SJCRH30 (cell line): Measurements from ENCODE around the gene SPARCL1. TPM values are rescaled to one million over a fixed set of nuclear protein-coding genes. Genes with fewer than 3 reads are reported as not detected.
"Not testable (repeated sequence)": the region's sequence is repeated elsewhere in the genome, so short reads cannot be mapped to it uniquely, and the experiment has no call there.

Experiments
- DNase-seq, 2 experiments: peaks; one replicate each; pipeline ENCODE4 v3.0.0-alpha.2; 2015 to 2020
- H3K27ac ChIP-seq: fragments of 250-450 bp; sonication (Bioruptor Pico); 2 replicates; pipeline ENCODE4 v1.5.1; 2020; ENCODE audit warnings: mild to moderate bottlenecking, moderate library complexity
- H3K27me3 ChIP-seq: fragments of 250-450 bp; sonication (Bioruptor Pico); 2 replicates; pipeline ENCODE4 v1.5.1; 2020; ENCODE audit warnings: mild to moderate bottlenecking, moderate library complexity
- H3K36me3 ChIP-seq: fragments of 250-450 bp; sonication (Bioruptor Pico); 2 replicates; pipeline ENCODE4 v1.5.1; 2020; ENCODE audit warnings: mild to moderate bottlenecking, moderate library complexity
- H3K4me1 ChIP-seq: fragments of 250-450 bp; sonication (Bioruptor Pico); 2 replicates; pipeline ENCODE4 v1.5.1; 2020; ENCODE audit warnings: mild to moderate bottlenecking, moderate library complexity
- H3K4me3 ChIP-seq: fragments of 250-450 bp; sonication (Bioruptor Pico); 2 replicates; pipeline ENCODE4 v1.5.1; 2020; ENCODE audit warnings: mild to moderate bottlenecking, moderate library complexity
- H3K9me3 ChIP-seq: fragments of 250-450 bp; sonication (Bioruptor Pico); replicated peaks from 2 replicates; pipeline ENCODE4 v1.5.1; 2020; ENCODE audit warnings: mild to moderate bottlenecking, moderate library complexity
- total RNA-seq: library from RNA; depleted of rRNA; stranded (reverse); fragments of >200 nt; shearing (Covaris generic); gene quantifications from 2 replicates; pipeline ENCODE4 v1.2.3, GENCODE V29; 2014

Gene SPARCL1
- total RNA-seq, 1 experiment from 2014 or later = not detected

DNA sequence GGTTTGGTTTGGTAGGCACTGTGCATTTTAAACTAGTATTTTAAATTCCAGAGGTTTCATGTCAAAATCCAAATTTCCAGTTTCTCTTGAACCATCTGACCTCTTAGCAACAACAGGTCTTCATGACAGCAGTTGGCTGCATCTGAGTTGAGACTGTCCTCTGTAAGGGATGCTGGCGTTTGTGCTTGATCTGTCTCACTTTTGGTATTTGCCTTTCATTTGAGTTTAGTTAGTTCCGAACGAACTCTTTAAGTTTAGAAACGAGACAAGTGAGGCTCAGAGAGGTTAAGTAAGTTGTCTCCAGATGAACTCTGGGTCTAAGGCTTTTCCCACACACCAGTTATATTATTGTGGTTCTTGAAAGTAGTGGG lies 29.1 kb downstream of the SPARCL1 start:
- Histone ChIP-seq H3K4me3 (no peak overlapping the region), H3K9me3 (no peaks in the 10 kb centered on the region), H3K36me3 (no peaks in the 10 kb centered on the region; the same call in 1 of the 2 replicates), H3K27ac (no peak overlapping the region), H3K4me1 (peaks cover 14% of the 10 kb centered on the region), H3K27me3 (no peaks in the 10 kb centered on the region)
- DNase-seq = no peak

DNA sequence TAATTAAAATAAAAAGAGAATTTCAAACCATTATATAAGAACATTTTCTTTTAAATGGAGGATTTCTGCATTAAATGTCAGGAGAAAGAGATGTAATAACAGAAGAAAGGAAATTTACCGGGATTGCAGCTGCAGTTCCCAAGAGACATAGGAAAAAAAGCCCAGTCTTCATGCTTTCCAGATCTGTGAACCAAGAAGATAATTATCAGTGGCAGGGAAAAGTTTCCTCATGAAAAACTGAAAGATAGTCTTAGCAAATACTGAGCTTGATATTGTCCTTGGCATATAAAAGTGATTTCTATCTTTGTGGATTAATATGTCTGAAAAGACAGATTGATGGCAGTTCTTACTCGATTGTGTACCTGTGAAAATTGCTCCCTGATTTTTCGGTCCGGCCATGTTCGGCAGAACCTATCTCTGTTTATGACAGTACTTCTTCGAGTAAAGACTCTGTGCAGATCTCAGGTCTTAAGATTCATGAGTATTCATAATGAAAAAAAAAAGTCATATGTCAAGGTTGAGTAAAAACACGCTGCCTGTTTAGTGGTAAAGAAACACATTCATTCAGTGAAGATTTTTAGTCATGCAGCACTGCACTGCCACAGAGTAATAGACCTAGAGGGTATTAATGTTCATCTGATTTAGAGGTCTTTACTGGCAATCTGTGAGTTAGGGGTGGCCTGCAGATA lies 29.6 kb downstream of the SPARCL1 start:
- H3K4me1 ChIP-seq = peaks cover 14% of the 10 kb centered on the region
- no peaks in the 10 kb centered on the region; the same call in 1 of the 2 replicates for H3K36me3 ChIP-seq
- H3K9me3 ChIP-seq = no peaks in the 10 kb centered on the region
- DNase-seq = no peak
- no peak overlapping the region for H3K27ac ChIP-seq
- H3K27me3 ChIP-seq = no peaks in the 10 kb centered on the region
- H3K4me3 ChIP-seq = no peak overlapping the region

DNA sequence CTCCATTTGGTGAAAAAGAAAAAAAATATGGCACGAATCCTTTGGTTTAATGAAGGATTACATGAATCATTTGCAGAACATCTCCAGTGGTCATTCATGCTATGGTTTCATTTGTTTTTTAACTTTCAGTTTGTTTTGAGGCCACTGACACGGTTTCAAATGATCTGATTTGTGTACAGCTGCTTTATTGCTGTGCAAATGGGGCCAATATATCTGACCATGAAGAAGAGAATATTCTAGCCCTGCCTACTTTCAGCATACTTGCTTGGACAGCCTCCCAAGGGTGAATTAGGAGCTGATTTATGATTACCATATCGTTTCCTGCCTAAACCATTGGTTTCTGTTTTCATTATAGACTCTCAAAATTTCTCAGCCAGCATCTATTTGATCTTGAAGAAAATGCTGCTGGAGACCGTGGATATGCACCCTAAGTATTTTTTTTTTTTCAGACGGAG lies 30.7 kb downstream of the SPARCL1 start:
- H3K27ac ChIP-seq = peak overlapping the region; percentile 1; the same call in 1 of the 2 replicates
- peaks cover 14% of the 10 kb centered on the region for H3K4me1 ChIP-seq
- H3K4me3 ChIP-seq = no peak overlapping the region
- DNase-seq = peak in 1 of 2 experiments; percentile 23
- no peaks in the 10 kb centered on the region for H3K27me3 ChIP-seq
- H3K9me3 ChIP-seq = no peaks in the 10 kb centered on the region
- no peaks in the 10 kb centered on the region; the same call in 1 of the 2 replicates for H3K36me3 ChIP-seq

DNA sequence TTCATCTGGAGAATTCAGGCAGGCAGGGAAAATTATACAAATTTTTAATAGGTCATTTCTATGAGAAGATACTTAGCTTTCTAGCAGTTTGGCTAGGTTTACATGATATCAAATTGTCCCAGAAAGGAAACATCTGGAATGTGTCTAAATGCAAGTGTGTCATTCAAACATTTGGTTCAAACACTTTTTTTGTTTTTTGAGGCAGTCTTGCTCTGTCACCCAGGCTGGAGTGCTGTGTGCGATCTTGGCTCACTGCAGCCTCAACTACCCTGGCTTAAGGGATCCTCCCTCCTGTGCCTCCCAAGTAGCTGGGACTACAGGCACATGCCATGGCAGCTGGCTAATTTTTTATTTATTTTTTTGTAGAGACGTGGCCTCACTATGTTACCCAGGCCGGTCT lies 31.6 kb downstream of the SPARCL1 start:
- Histone ChIP-seq H3K27ac (no peak overlapping the region), H3K36me3 (no peaks in the 10 kb centered on the region; the same call in 1 of the 2 replicates), H3K9me3 (no peaks in the 10 kb centered on the region), H3K4me3 (no peak overlapping the region), H3K4me1 (peaks cover 11% of the 10 kb centered on the region), H3K27me3 (no peaks in the 10 kb centered on the region)
- DNase-seq = no peak

DNA sequence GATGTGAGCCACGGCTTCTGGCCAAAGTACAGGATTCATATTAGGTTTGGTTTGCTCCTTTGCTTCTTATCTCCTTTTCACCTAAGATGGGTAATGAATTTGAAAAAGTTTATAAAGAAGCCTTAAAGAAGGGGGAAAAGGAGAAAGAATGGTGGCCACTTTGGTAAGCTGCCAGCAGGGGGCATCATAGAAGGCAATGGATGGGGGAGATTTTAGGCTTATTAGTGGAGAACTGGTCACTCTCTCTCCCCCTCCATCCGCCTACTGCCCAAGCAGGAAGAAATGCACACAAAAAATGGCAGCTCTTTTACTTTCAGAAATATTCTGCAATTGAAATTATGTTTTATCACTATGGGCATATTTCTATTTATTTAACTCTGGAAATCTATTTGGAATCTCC lies 32.0 kb downstream of the SPARCL1 start:
- Histone ChIP-seq H3K4me3 (no peak overlapping the region), H3K27me3 (no peaks in the 10 kb centered on the region), H3K36me3 (no peaks in the 10 kb centered on the region; the same call in 1 of the 2 replicates), H3K4me1 (peaks cover 7% of the 10 kb centered on the region; the same call in 1 of the 2 replicates), H3K27ac (no peak overlapping the region), H3K9me3 (no peaks in the 10 kb centered on the region)
- peak; percentile 32 to 67 for DNase-seq

DNA sequence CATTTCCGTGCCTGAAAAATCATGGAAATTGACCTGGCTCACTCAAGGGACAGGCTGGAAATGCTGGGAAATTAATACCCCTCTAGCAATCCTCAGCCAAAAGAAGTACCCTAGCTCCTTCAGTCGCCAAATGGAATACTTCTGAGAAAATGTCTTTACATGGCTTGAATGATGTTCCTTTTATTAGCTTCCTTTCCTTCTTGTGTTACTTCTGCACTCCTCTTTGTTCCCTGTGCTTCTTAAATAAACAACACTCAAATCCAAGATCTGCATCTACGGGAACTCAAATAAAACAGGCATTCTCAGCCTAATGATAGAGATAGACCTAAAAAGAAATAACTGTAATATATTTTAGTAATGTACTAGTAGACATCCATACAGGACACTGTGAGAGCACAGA lies 36.1 kb downstream of the SPARCL1 start:
- no peak overlapping the region for H3K4me3 ChIP-seq
- no peaks in the 10 kb centered on the region for H3K27me3 ChIP-seq
- no peaks in the 10 kb centered on the region for H3K36me3 ChIP-seq
- H3K4me1 ChIP-seq = peaks cover 3% of the 10 kb centered on the region; the same call in 1 of the 2 replicates
- H3K27ac ChIP-seq = no peak overlapping the region
- H3K9me3 ChIP-seq = no peaks in the 10 kb centered on the region
- no peak for DNase-seq

DNA sequence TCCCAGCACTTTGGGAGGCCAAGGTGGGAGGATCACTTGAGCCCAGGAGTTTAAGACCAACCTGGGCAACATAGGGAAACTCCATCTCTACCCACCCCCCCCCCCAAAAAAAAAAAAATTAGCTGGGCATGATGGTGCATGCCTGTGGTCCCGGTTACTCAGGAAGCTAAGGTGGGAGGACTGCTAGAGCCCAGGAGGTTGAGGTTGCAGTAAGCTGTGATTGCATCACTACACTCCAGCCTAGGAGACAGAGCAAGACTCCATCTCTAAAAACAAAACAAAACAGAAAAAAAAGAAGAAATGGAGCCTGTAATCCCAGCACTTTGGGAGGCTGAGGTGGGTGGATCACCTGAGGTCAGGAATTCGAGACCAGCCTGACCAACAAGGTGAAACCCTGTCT lies 37.3 kb downstream of the SPARCL1 start:
- not testable (repeated sequence) for DNase-seq, H3K36me3 ChIP-seq, H3K4me3 ChIP-seq

DNA sequence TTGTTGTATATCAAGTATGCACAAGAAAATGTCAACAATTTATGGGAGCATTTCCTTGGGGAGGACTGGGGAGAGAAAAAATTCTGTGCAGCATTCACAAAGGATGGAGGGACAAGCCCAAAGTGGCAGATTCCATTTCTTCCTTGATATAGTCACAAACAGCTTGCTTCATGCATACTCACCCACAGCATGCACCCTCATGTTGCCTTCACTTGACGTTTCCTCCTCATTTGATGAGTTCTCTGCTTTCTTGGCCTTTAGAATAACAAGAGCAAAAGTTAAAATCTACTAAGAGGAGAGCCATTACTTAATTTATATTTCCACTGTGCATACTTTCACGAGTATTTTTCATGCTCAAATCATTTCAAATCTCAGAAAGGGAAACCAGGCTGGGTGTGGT lies 37.7 kb downstream of the SPARCL1 start:
- no peaks in the 10 kb centered on the region for H3K4me1 ChIP-seq
- no peak overlapping the region for H3K4me3 ChIP-seq
- H3K36me3 ChIP-seq = no peaks in the 10 kb centered on the region
- DNase-seq = no peak
- no peaks in the 10 kb centered on the region for H3K27me3 ChIP-seq
- no peaks in the 10 kb centered on the region for H3K9me3 ChIP-seq
- H3K27ac ChIP-seq = no peak overlapping the region

More for the DNA sequence above, 37.3 kb downstream of the SPARCL1 start:
- H3K27me3 ChIP-seq, H3K27ac ChIP-seq, H3K9me3 ChIP-seq, H3K4me1 ChIP-seq: not testable (repeated sequence)

DNA sequence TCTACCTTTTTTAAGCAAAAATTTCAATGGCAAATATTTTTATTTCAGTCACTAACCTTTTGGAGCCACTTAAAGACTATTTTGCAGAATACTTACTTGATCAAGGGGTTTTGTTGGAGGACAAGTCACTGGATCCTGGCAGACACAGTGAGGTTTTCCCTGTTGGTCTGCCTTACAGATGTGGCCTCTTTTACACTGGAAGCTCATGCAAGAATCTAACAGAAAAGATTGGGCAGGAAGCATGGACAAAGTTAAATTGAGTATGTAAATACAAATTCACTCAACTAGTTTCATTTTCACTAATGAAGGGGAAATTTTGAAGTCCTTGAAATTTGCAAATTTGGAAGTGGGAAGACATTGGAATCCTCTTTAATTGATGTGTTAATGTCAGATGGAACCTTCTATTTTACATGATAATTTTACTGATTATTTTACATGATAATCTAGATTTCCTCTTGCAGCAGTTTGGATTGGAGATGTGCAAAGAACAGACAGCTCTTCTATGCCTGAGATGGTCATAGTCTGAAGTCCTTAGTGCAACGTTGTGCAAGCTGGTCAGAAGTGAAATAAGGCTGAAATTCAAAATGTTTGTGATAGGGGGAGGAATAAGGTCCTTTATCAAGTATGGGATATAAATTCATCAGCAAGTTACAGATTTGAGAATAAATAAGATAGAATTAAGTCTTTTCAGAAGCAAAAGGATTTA lies 38.4 kb downstream of the SPARCL1 start:
- no peaks in the 10 kb centered on the region for H3K9me3 ChIP-seq
- no peak for DNase-seq
- H3K4me3 ChIP-seq = no peak overlapping the region
- no peak overlapping the region for H3K27ac ChIP-seq
- no peaks in the 10 kb centered on the region for H3K4me1 ChIP-seq
- no peaks in the 10 kb centered on the region for H3K27me3 ChIP-seq
- H3K36me3 ChIP-seq = no peaks in the 10 kb centered on the region

DNA sequence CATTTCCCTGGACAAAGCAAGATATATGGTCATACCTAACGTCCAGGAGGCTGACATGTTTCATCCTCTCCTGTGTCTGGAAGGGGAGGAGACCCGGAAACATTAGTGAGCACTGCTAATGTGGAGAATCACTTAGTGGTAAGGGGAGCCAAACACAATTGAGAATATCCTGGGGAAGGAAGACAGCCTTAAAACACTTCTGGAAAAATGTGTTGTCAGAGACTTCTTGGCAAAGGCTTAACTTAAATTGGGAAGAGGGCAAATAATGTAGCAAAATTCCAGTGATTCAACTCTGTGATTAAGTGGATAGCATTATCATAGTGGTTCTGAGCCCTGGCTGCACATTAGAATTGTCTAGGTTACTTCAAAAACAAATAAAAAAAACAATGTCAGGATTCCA lies 39.5 kb downstream of the SPARCL1 start:
- Histone ChIP-seq H3K4me1 (no peaks in the 10 kb centered on the region), H3K36me3 (no peaks in the 10 kb centered on the region), H3K27ac (no peak overlapping the region), H3K9me3 (no peaks in the 10 kb centered on the region), H3K4me3 (no peak overlapping the region), H3K27me3 (no peaks in the 10 kb centered on the region)
- no peak for DNase-seq

DNA sequence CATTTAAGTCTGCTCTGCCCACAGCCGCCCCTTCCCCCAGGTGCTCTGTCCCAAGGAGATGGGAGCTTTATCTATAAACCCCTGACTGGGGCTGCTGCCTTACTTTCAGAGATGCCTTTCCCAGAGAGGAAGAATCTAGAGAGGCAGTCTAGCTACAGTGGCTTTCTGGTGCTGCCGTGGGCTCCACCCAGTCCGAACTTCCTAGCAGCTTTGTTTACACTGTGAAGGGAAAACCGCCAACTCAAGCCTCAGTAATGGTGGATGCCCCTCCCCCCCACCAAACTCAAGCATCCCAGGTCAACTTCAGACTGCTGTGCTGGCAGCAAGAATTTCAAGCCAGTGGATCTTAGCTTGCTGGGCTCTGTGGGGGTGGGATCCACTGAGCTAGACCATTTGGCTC lies 40.5 kb downstream of the SPARCL1 start:
- not testable (repeated sequence) for H3K9me3 ChIP-seq, H3K27ac ChIP-seq, H3K27me3 ChIP-seq, H3K4me3 ChIP-seq, H3K4me1 ChIP-seq, H3K36me3 ChIP-seq, DNase-seq

DNA sequence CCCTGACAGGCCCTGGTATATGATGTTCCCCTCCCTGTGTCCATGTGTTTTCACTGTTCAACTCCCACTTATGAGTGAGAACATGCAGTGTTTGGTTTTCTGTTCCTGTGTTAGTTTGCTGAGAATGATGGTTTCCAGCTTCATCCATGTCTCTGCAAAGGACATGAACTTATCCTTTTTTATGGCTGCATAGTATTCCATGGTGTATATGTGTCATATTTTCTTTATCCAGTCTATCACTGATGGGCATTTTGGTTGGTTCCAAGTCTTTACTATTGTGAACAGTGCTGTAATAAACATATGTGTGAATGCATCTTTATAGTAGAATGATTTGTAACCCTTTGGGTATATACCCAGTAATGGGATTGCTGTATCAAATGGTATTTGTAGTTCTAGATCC lies 45.9 kb downstream of the SPARCL1 start:
- not testable (repeated sequence) for H3K36me3 ChIP-seq, H3K9me3 ChIP-seq, H3K27ac ChIP-seq, H3K4me3 ChIP-seq, H3K4me1 ChIP-seq, DNase-seq, H3K27me3 ChIP-seq

DNA sequence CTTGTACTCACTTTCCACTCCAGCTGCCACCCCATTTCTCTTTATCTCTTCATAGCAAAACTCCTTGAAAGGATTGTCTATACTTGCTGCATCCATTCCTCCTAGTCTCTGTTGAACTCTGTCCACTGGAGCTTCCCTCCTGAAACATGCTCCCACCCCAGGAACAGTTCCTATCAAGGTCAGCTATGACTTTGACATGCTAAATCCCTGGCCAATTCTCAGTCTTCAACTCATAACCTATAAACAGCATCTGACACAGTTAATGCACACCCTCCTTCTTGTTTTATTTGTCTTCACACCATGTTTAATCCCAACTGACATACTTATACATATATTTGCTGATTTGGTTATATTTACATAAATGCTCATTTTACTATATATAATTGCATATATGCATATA lies 47.8 kb downstream of the SPARCL1 start:
- H3K27ac ChIP-seq = no peak overlapping the region
- DNase-seq = no peak
- no peaks in the 10 kb centered on the region for H3K4me1 ChIP-seq
- H3K9me3 ChIP-seq = 0 out of 2 replicates have a peak, but pooled peaks cover 6% of the 10 kb centered on the region
- H3K36me3 ChIP-seq = no peaks in the 10 kb centered on the region
- no peak overlapping the region for H3K4me3 ChIP-seq
- H3K27me3 ChIP-seq = no peaks in the 10 kb centered on the region

DNA sequence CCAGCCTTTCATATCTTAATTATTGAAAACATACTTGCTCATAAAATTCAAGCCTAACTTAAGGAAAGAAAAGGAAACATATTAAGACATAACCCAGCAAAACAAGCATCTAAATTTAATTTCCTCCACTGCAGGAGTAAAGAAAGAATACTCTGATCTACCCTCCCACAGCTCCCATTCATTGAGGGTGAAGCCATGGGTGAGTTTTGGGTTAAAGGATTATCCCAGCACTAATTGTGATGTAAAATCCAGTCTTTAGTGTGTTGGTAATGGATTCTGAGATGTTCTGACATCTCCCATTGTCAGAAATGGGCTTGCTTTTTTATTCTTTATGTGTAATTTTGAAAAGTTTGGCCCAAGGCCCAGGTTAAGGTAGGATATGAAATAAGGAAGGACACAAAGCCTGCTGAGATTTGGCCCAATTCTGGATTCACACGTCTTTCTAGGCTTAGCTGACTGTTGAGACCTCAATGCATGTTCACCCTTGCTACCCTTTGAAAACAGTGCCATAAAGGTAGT lies 50.4 kb downstream of the SPARCL1 start:
- Histone ChIP-seq H3K27ac (no peak overlapping the region), H3K36me3 (no peaks in the 10 kb centered on the region), H3K9me3 (0 out of 2 replicates have a peak, but pooled peaks cover 6% of the 10 kb centered on the region), H3K27me3 (no peaks in the 10 kb centered on the region), H3K4me3 (no peak overlapping the region), H3K4me1 (no peaks in the 10 kb centered on the region)
- DNase-seq = no peak

DNA sequence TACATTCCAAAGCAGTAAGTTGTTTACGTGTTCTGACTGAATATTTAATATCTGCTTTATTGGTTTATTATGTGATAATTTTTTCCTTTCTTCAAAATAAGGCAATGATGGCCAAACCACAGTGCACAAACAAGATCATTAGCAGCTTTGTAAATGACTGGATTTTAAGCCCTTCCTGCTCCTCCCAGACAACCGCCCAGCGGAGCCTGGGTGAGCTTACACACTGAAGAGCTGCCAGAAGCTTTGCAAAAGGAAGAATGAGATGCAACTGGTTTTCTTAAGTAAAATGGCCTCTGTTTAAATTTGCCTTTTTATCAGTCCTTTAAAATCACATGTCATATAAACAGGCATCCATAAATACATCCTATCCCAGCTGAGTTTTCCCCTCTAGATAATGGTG lies 52.2 kb downstream of the SPARCL1 start:
- no peak overlapping the region for H3K27ac ChIP-seq
- no peaks in the 10 kb centered on the region for H3K4me1 ChIP-seq
- no peaks in the 10 kb centered on the region for H3K36me3 ChIP-seq
- H3K9me3 ChIP-seq = no peaks in the 10 kb centered on the region
- H3K4me3 ChIP-seq = no peak overlapping the region
- no peak for DNase-seq
- H3K27me3 ChIP-seq = no peaks in the 10 kb centered on the region
